Daoy (cell line): ENCODE results near the gene SH3D19. TPM values are rescaled to one million over a fixed set of nuclear protein-coding genes. Genes with fewer than 3 reads are reported as not detected.

Source experiments
- DNase-seq: peaks from one replicate; pipeline ENCODE4 v3.0.0-alpha.2; 2015; ENCODE audit warnings: low read depth
- total RNA-seq: library from RNA; depleted of rRNA; stranded (reverse); fragments of >200 nt; shearing (Covaris generic); gene quantifications from 2 replicates; pipeline ENCODE4 v1.2.3, GENCODE V29; 2014

The SH3D19 gene
- total RNA-seq, 1 experiment from 2014 or later = 5.3 TPM

DNA sequence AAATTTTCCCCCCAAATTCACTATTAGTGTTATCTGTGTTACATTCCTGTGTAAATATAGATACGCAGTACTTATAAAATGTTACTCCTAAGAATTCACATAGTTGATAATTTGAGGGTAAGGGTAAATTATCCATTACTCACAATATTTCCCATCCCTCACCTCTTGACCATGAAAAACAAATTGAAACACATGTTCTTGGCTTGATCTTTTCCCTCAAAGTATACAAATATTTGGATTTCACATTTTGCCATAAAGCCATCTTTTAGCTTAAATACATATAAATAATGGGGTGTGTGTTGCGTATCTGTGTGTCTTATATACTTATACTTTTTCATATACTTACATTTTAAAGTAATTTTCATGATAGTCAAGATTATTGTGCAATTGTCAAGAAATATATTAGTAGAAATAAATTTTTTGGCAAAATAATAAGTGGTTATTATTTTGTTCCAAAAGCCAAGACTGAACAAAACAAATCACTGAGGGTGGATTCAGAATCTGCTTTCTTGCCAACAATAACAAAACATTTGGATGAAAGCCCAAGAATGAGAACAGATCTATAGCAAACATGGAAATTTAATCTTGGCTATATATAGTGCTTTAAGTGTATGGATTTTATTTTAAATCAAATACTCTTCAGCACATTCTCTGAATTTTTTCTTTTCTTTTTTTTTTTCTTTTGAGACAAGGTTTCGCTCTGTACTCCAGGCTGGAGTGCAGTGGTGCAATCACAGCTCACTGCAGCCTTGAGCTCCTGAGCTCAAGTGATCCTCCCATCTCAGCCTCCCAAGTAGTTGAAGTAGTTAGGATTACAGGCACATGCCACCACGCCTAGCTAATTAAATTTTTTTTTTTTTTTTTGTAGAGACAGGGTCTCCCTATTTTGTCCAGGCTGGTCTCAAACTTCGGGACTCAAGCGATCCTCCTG is 97.0 kb downstream of the SH3D19 start:
- no peak for DNase-seq

DNA sequence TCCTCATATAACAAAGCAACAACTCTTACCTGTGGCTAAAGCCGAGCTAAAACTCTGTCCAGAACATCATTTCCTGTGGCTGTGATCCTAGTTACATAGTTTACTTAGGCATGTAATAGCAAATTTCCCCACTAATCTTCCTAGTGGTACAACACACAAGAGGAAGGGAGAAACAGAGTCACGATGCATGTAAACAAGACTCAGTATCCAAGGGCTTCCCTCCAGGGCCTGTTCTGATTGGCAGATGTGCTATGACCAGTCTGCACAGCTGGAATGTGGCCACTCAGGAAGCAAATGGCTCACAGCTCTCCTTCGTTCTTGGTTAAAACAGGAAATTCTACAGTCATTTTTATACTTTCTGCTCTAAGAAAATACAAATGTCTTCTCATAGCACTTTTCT is 97.7 kb downstream of the SH3D19 start:
- DNase-seq = peak; percentile 45

DNA sequence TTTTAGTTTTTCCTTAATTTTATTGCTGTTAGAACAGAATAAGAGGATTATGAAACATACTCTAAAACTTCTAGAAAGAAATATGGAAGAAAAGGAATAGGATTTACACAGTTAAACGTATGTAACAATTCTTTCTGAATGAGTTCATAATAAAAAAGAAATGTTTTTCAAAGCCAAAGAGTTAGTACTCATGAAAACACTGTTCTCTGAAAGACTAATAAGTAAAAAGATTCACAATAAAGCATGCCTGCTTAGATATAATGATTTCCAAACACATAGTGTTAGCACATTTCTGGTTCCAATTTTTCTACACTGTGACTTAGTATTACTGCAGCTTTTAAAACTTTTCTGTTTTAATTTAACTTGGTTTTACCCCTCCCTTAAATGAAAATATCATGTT is 98.2 kb downstream of the SH3D19 start:
- no peak for DNase-seq

DNA sequence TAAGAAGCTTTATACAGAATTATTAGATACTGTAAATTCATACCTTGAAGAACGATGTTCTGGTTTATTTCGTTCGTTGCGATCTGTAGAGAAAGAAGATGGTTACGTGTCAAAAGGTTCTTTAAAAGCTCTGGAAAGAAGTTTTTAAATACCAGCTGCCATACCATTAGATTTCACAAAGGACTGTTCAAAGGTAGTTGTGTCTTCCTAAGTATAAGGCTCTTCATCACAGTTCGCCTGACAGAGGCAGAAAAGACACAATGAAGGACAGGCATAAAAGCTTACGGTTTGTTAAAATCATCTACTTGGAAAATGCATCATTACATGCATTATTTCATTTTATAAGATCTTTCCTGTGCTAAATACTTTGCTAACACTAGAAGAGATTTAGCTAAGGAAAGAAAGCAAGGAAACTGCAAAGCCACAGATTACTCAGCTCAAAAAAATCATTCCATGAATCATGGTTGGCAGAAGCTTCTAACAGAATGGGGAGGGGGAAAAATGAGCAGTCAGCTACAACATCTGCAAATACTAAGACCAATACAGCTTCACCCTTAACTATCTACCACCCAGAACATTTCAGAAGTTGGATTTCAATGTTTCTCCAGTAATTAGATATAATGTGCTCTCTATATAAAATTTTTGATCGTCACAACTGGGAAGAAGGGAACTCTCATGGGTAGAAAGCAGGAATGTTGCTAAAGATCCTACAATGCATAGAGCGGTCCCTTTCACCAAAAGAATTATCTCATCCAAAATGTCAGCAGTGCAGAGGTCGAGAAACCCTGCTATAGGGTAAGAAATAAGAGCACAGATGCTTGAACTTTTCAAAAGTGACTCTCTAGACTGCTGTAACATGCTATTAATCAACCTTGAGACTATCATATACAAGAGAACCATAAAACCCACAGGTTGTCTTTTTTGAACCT is 99.1 kb downstream of the SH3D19 start:
- DNase-seq = peak; percentile 56

DNA sequence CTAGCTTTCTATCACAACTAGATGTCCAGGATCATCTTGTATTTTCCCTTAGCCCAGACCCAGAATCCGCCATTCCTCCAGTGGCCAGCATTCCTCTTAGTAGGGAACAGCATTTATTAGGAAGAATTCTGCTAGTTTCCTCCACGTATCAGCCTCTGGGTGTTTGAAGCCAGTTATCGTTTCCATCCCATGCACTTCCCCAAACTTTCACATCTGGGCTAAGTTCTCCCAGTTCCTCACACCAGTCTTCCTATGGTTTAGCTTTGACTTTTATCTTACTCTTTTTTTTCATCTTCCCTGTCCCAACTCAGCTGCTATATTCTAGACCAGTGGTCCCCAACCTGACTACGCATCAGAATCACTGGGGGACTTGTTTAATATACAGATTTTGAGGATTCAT is 101.9 kb downstream of the SH3D19 start:
- no peak for DNase-seq

DNA sequence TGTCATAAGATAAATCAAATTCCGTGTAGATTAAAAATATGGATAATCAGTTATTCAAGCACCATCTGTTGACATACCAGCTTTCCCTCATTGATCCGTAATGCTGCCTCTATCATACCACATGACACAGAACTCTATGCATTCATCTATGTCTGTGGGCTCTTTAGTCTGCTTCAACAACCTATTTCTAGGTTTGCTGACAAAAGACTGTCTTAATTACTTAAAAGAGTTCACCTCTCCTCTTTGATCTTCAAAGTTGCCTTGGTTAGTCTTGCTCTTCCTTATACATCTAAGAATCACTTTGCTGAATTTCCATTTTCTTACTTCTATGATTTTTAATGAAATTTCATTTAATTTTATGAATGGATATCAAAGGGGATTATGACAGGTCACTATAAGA is 105.5 kb downstream of the SH3D19 start:
- DNase-seq = no peak

DNA sequence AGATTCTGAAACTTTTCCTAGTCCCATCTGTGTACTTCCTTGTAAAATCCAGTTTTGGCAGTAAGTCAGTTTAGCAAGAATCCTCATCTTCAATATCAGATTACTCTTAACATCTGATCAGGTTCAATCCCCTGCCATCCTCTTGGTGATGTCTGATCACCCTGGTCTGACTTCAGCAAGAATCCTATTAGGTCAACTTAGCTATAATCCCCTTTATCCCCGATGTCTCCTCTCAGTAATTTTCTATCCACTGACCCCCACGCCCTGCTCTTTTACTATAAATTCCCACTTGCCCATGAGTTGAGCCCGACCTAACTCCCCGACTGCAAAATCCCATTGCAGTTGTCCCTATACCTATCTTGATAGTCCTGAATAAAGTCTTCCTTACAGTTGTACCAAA is 106.3 kb downstream of the SH3D19 start:
- DNase-seq = no peak

DNA sequence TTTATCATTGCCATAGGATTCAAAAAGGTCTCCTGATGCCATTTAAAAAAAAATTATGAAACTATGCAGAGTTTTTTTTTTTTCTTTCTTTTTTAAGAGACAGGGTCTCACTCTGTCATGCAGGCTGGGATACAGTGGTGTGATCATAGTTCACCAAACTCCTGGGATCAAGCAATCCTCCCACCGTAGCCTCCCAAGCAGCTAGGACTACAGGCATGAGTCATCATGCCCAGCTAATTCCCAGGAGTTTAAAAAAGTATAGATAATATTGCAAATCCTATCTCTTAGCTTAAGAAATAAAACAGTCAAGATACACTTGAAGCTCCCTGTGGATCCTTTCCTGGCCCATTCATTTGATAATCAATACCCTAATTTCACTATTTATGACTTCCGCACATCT is 107.1 kb downstream of the SH3D19 start:
- peak; percentile 3 for DNase-seq

DNA sequence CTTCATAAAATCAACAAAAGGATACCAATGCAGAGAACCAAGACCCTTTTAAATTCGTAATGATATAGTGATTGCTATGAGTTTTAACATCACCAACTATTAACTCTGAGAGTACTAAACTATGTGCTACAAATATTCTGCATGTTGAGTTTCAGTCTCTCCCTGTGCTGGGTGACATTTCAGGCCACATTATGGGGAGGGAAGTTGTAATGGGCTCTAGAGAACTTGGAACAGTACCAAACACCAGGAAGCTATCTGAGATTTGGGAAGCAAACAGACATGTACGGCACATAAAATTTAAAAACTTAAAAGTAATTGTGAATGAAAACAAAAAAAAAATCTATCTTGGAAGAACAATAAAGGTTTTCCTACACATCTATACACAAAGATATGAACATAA is 108.1 kb downstream of the SH3D19 start:
- no peak for DNase-seq

DNA sequence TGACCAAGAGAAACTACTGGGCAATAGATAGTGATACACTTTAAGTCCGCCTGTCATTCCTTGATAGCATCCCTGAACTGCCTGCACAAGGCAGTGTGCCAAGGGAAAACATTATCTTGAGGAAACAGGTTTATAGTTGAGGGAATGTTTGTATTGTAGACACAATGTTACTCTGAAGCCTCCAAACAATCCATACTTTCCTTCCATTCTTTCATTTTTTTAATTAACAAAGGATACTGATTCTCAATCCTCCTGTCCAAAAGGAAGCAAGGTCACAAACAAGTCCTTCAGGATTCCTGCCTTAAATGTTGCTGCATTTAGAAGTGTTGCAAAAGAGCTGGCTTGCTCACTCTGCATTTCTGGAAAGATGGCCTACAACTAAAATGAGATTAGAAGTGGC is 110.1 kb downstream of the SH3D19 start:
- no peak for DNase-seq

DNA sequence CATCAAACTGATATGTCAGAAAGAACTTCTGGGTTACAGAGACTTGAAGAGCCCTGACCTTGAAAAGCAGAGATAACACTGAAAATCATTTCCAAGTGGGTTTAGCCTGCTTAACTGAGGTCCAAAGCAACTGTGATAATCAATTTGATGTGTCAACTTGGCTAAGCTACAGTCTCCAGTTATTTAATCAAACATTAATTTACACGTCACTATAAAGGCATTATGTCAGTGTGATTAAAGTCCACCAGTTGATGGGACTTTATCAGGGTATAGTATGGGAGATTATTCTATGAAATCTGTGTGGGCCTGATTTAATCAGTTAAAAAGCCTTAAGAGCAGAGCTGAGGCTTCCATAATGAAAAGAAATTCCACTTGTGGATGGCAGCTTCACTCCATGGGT is 117.5 kb downstream of the SH3D19 start:
- no peak for DNase-seq

DNA sequence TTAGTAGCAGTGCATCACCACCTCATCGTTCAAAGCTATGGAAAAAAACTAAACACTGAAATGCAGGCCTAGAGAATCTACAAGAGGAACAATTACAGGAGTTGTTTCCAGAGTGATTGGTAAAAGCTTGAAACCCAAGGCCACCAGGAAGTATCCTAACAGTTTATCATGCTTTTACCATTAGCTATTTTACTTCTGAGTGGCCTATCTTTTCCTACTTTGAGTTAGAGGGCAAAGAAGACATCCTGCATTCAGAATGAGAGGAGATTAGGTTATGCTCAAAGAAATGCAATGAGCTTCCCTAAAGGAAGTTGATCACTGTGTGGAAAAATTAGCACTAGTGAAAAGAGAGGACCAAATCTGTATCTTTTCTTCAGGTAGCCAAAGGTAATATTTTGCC is 118.2 kb downstream of the SH3D19 start:
- DNase-seq = no peak

DNA sequence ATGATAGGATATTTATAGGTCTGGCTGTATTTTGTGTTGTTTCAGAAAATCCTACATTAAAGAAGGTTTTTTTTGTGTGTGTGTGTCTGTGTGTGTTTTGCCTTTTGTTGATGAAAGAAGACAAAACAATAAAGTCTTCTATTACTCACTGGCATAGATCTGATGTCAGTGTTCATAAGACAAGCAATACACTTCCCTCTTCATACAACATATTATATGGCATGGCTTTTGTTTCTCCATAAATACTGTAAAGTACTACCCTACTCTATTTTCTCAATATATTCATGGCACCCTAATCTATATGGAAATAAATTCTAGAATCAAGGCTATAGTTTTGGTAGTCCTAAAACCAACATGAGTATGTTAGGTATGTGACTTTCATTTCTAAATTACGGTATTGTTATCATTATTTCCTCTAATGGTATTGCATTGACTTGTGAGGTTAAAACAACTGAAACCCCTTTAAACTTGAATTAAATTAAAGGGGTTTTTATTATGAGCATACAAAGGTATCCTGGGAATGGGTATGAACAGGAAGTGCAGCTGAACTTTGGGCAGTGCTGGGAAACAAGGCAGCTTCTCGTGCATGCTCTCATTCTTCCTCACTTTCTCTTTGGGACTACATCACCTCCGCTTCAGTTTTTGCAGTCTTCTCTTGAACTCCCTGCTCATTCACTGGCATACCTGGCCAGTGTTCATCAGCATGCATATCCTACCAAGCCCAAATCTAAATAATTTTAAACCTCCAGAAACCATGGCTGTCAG is 119.0 kb downstream of the SH3D19 start:
- DNase-seq = no peak

DNA sequence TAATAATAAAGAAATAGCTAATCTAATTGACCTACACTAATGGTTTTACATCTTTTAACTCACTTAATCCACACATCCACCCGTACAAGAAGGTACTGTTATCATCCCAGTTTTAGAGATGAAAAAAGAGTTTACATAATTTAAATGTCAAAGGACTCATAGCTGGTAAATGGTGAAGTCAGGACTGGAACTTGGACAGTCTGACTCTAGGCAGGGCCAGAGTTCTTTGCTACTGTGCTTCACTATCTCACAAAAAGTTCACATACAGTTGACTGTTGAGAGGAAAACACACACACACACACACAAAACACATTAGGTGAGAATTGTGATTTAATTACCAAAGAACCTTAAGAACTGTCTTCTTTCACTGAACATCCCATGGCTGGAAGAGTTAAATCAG is 119.7 kb downstream of the SH3D19 start:
- DNase-seq = no peak

DNA sequence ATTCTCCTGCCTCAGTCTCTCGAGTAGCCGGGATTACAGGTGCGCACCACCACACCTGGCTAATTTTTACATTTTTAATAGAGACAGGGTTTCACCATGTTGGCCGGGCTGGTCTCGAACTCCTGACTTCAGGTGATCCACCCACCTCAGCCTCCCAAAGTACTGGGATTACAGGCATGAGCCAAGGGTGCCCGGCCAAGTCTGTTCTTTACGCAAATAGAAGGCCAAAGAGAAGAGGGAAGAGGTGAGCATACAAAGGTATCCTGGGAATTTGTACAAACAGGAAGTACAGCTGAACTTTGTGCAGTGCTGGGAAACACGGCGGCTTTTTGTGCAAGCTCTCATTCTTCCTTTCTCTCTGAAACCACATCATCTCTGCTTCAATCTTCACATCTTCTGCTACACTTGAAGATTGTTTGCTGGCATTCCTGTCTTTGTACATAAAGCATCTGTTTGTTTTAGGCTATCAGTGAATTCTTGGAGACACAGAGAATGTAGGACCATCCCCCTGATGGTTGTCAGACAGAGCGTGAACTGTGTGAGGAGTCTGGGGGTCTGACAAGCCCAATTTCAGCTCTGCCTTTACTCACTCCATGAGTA is 120.4 kb downstream of the SH3D19 start:
- no peak for DNase-seq

DNA sequence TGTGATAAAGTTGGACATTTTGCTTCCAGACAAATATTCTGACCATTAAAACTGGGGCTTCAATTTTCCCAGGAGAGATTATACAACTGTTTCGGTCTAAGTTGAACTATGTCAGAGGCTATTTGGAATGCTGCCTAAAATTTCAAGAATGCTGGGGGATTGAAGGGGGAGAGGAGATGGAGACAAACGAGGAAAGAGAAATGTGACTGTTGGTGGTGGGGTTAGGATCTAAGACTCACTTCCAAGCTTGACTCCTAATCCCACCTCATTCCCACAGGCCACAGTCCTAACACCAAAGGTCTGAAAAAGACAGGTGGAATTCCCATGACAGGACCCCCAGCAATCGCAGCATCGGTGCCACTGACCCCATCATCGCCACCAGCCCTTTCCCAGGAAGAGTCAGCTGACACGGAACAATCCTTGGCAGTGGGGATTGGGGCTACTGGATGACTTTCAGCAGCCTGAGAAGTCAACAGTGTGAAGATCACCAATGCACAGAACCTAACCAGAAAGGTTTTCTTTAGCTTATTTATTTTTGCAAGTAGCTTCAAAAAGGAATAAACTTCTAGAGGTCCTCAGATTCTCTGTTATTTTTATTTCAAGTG is 122.5 kb downstream of the SH3D19 start:
- no peak for DNase-seq

DNA sequence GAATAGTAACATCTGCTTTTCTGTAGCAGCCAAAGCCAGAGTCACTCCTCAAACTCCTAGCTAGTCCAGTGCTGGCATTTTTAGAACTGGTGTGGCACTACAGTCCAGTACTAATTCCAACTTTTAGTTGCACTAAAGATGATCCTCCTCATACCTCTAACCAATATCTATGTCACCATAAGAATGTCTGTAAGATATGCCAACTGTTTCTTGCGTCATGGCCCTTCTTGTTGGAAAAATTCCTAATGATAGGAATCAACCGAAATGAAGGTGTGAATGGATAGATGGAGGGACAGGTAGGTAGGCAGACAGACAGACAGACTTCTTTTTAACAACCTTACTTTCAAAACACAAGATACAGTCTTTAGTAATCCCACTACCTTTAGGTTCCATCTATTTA is 123.0 kb downstream of the SH3D19 start:
- DNase-seq = no peak

DNA sequence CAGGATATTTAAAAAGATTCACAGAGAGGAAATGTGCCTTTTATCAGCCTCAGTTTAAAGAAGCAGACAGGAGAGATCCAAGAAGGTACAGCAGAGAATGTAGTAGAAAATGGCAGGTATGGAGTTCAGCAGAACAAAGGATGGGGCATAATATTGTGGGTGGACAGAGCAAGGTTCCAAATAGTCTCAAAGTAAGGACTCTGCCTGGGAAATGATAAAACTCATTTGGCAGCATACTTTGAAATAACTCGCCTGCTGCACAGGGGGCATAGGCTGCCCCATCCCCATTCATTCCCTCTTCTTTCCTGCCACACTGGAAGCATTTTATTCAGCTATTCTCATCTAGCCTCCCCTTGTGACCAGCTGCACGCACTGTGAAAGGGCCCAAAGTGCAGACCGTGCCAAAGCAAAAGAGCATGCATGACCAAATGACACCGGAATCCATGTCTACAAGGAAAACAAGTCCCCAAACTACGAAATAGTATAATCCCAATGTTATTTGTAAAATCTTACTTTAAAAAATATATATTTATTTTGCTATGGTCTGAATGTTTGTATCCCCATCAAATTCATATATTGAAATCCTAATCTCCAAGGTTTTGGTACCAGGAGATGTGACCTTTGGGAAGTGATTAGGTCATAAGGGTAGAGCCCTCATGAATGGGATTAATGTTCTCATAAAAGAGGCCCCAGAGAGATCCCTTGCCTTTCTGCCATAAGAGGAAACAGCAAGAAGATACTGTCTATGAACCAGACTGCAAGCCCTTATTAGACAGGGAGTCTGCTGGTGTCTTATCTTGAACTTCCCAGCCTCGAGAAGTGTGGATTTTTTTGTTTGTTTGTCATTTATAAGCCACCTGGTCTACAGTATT is 125.8 kb downstream of the SH3D19 start:
- no peak for DNase-seq

DNA sequence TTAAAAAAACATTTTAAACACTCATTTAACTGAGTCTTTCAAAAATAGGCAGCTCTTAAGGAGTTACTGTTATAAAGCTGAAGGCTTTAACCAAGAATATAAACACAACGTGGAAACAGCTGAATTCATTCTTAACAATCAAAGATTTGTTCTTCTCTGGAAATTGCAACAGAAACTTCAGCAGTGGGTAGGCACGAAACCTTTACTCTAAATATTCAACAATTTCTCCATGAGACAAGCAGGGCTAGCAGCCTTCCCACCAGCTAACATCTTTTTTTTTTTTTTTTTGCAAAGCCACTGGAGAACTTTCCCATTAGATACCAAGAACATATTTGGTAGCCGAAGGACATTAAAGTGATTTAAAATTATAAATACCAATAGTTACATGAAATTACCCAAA is 126.7 kb downstream of the SH3D19 start:
- DNase-seq = no peak

DNA sequence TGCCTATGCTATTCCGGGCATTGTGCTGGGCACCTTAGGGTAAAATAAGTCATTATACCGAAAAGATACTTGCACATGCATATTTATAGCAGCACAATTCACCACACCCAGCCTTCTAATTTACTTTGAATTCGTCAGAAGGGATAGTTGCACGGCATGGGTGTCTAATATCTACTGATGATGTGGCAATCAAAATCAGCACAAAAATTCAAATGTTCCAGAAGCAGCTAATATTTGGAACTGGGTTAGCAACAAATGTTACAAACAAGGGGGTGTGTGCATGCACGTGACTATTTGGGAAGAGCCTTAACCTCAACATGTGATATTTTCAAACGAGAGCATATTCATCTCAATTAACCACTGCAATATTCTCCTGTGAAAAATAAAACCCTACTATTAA is 128.2 kb downstream of the SH3D19 start:
- no peak for DNase-seq
